NK-92 treated with Interleukin-12 subunit alpha and Interleukin-12 subunit beta, amount 100 ng/mL, for 24 hours (cell line): ENCODE results near the gene ATF7IP.

ENCODE experiments used
- DNase-seq: peaks from one replicate; lab custom pipeline; 2025; lab: John Stamatoyannopoulos, UW

The ATF7IP gene

DNA sequence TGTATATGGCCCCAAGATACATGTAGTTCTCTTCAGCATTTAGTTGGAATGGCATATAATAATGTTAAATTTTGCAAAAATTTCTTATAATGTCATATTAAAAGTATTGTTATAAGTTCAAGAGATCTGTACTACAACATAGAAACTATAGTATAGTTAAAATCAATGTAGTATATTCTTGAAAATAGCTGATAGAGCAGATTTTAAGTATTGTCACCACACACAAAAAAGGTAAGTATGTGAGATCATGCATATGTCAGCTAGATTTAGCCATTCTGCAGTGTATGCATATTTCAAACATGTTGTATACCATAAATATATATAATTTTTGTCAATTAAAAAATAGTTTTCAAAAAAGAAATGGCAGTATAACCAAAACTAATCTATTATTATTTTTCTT lies 115.7 kb downstream of the ATF7IP start:
- no peak for DNase-seq

DNA sequence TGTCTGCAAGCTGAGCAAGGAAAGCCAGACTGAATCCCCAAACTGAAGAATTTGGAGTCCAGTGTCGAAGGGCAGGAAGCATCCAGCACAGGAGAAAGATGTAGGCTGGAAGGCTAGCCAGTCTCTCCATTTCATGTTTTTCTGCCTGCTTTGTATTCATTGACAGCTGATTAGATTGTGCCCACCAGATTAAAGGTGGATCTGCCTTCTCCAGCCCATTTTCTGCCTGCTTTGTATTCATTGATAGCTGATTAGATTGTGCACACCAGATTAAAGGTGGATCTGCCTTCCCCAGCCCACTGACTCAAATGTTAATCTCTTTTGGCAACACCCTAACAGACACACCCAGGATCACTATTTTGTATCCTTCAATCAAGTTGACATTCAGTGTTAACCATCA lies 116.9 kb downstream of the ATF7IP start:
- DNase-seq: no peak

DNA sequence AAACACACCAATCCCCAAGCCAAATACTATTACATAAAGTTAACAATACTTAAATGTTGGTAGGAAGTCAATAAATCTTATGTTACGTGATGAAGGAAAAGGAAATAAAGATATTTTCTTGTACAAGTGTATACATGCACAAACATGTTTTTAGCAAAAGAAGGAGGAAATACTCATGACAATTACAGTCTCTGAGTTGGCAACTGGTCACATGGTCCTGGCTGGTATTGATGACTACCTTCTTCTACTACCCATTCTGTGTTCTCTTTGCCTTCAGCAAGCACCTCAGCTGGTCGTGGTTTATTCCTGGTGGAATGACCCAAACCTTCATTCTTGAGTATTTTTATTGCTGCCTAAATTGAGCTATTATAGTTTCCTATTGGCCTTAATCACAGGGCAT lies 117.4 kb downstream of the ATF7IP start:
- DNase-seq: no peak

DNA sequence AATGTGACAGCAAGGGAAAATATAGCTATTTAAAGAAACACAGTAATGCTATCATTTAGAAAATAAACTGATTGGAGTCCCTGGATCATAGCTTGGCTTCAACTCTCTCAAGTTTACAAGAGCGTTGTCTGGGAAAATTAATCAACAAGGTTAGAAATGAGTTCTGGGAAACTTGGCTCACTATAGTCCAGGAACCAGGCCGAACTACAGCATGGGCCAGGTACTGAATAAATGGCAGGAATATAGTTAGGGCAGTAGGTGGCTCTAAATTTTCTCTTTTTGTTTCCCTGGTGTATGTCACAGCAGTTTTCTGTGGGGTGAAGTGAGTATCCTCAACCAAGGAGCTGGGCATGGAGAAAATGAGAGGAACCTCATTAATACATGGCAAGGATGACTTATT lies 129.8 kb downstream of the ATF7IP start:
- no peak for DNase-seq

DNA sequence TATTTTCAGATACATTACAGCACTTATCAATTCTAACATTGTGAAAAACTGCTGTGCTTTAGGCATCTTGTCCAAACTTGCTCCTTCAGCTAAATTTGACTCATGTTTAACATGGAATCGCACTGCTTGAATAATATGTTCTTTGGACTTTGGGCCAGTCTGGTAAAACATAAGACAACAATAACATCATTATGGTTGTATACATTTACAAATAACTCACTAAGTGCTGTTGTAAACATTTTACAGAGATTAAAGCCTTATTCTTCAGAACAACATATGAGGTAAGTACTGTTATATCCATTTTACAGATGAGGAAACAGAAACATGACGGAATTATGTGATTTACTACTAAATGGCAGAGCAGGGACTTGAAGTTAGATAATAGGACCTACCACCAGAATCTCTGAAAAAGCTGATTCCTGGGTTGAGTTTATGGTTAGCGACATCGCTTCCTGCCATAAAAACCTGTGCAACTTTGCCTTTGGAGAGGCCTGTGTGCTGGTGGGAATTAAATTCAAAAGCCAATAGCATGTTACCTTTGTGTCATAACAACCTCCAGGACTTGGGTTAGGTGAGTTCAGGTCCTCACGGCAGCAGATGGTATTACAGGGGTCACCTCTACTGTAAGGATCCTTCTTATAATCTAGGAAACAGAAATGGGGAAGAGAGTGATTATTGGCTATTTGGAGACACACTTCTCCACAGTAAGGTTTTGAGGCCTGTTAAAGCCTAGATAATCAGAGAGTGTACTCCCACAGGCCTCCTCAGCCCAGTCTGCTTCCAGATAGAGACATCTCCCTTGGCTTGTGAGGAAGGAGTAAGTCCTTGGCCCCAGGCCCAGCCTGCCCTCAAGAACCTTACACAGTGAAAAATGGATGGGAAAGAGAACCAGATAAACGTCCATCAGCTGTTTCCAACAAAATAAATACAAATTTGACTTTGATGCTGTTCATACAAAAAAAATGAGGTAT lies 140.4 kb downstream of the ATF7IP start:
- no peak for DNase-seq

DNA sequence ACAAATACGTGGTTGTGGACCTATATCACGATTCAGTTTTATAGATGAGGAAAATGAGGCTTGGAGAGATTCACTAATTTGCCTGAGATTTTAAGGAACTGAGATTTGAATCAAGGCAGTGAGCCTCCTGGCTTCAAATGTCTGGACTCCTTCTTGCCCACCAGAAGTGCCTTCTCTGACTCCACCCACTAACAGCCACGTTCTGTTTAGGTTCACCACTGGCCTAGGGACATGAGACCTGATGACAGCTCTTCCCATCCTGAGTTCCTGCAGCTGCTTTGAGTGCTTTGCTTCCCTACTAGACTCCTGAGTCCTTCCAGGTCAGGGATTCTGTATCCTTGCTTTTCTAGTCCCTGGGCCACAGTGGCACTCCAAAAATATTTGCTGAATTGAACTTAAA lies 145.1 kb downstream of the ATF7IP start:
- DNase-seq: no peak

DNA sequence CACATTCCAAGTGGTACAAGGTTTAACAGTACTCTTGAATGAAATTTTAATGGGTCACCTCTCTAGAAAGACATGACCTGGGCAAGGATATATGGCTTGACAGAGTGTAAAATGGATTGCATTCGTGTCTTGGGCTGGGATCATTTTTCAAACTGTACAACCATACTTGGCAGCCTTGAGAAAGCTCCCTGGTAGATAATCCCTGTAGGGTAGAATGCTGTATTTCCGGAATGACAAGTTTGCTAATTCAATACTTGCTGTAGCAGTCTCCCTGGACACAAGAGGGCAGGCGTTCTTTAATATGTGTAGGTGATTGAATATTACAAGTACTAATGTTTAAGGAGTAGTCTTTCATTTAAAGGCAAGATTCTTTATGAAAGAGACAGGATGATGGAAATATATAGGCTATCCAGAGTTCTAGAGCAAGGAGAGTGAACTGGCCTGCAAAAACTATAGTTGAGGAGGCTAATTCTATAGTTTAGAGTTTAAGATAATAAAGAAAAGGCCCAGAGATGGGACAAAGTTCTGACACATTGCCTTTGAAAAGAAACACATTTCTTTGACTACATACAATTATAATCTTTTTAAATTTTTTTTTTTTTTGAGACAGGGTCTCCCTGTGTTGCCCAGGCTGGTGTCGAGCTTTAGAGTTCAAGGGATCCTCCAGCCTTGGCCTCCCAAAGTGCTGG lies 148.8 kb downstream of the ATF7IP start:
- DNase-seq: no peak

DNA sequence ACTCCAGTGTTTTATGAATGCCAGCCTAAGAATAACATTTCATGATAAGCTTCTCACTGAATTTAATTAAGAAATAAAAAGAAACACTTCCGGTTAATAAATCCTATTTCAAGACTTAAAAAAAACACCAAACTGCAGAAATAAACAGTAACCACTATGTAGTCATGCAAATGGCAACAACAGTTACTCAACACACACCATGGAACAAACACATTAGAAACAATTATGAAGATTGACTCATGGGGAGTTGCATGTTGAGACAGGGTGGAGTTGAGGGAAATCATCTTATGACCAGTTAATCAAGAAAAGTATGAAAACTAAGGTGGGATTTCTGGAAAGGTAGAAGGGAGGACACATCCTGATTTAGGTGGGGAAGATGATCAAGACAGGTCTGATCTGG lies 149.5 kb downstream of the ATF7IP start:
- no peak for DNase-seq

DNA sequence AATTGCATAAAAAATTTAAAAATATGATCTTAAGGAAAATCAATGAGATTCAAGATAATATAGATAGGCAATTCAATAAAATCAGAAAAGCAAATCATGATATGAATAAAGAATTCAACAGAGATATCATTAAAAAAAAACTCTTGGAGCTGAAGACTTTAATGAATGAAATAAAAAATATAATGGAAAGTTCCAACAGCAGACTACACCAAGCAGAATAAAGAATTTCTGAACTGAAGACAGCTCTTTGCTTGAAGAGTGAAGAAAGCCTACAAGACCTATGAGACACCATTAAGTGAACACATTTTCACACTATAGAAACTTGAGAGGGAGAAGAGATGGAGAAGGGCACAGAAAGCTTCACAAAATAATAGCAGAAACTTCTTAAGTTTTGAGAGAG lies 156.3 kb downstream of the ATF7IP start:
- DNase-seq: no peak

DNA sequence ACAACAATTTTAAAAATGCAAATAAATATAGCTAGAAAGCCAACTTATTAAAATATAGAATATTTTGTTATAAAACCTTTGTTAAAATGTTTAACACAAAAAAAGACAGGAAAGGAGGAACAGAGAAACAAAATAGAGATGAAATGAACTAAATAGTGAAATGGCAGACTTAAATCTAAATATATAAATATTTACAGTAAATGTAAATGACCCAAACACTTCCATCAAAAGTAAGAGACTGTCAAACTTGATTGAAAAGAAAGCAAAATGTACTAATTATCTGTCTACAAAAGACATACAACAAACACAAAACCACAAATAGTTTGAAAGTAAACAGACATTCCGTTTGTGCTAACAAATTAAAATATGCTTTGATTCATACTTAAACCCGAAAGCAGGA lies 160.5 kb downstream of the ATF7IP start:
- DNase-seq: no peak

DNA sequence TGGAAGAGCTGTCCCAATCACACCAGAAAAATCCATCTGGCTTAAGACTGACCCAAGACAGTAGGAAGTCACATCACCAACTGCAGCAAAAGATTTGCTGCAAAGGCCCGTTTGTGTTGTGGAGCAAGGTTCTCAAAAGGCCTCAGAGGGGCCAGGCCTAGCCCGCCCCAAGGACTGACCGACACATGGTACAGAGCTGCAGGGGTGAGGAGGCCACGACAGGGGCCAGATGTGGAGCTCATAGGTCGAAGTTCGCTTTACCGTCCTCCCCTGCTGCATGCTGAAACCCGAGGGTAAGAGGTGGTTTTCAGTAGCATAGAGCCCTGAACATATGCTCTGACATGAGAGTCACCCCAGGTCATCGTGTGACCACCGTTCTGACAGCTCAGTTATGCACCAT lies 166.7 kb downstream of the ATF7IP start:
- no peak for DNase-seq

DNA sequence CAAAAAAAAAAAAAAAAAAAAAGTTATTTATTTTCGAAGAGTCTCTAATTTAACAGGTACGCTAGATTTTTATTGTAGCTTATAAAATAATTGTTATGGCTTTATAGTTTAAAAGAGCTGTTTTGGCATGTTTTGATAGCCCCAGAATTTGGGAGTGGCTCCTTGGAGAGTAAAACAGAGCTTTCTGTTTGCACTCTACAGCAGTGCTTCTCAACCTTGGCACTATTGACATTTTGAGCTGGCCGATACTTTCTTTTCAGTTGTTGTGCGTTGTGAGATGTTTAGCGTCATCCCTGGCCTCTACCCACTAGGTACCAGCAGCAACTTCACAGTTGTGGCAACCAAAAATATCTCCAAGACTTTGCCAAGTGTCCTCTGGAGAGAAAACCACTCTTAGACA lies 171.6 kb downstream of the ATF7IP start:
- no peak for DNase-seq

DNA sequence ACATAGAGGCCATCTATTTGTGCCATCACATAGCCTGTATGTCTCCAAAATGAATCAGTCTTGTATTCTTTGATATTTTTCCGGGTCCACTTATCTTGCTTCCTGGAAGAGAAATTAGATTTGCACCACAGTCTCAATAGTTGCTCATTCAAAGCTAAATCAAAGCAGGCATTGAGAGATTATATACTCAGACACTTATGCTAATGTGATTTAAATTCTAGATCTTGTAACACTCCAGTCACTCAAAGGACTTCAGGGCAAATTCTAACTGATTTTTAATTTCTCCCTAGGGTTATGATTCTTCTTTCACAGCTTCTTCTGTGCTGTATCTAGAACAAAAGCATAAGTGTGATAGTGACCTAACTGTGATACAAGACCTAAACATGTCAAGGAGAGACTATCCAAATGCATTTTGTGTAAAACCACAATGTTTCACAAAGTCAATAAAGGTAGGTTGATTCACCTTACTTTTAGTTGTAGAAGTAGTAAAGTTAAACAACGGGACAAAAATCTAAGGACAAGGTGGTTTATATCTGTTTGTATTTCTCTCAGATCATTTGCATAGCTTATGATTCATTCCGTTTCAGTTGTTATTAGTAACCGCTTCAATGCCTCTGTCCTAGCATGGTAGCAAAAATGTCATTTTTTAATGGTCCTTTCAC lies 175.4 kb downstream of the ATF7IP start:
- DNase-seq: no peak

DNA sequence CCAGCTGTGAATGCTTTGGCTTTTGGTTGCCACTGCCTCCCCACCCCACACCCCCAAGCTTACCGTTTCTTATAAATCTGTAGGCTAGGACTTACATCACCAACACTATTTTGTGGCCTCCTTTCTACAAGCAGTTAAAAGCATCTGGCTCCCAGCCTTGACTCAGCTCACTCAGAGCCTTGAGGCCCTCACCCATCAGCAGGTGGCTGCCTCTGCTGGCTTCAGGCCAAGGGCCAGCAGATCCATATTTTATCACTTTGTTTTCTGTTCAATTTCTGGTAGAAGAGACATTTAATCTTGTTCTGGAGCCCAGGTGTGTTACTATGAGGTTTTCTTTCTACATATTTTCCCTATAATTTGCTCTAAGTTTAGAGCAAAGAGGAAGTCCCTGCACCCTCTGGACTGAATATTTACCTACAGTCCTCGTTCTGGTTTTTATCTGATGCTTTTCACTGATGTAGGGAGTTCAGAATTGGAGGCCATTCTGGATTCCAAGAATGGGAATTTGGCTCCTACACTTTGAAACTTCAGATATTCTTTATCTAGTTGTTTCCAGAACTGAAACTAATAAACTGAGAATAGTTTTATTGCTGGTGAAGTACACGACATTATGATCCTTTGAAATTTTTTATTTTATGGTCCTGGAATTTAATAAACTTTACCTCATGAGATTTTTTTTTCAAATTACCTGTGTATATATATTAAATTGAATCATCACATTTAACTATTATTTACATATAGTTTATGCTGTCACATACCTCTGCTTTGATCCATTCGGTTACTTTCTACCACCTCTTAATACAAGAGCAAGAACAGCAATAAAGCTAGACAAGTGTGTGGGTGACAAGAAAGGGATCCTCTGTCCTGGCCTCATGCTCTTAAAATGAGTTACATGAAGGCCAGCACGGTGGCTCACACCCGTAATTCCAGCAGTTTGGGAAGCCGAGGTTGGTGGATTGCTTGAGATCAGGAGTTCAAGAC lies 180.0 kb downstream of the ATF7IP start:
- DNase-seq: no peak

DNA sequence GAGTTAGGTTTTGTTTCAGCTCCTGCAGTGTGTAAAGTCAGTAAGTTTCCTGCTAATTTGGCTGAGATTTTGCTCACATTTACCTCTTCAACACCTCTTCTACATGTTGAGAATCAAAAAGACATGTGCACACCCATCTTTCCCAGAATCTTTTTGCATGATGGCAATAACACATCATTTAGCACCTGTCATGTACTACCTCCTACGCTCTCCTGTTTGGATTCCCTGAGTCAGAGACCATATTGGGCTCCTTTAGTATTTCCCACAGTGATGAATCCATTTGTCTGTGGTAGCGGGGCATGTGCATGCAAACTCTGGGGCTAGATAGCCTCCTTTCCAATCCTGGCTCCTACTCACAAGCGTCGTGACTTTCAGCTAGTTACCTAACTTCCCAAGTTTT lies 182.1 kb downstream of the ATF7IP start:
- DNase-seq: no peak

DNA sequence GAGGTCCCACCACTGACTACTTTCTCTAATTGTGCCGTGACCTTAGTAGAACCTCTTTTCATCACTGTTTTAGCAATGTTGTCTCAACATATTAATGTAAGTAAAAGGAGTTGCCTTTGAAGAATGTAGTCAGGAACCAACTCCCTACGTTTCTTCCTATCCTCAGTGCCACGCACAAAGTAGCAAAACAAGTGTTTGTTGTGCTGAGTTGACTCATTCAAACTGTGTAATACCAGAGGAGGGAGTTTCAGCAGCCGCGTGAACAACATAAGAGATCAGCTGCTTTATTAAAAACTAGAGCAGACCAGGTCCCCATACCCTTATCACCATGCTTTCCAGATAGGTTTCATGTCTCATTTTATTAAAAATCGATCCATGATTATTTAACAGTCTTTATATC lies 183.1 kb downstream of the ATF7IP start:
- DNase-seq: no peak
